ENCODE data around the gene TDRD10.

The TDRD10 gene

GRCh38 chr1:154571244-154571963 lies 69.4 kb downstream of the TDRD10 start:
- 96% methylated on average over 55 to 59 of the region's 59 CpGs for WGBS, 2 experiments (ENCODE audit: insufficient coverage in 2 of 2)
- H3K36me3 ChIP-seq (ENCODE audit: control insufficient read depth, insufficient read depth, low read length), result no peaks in the 10 kb centered on the region

GRCh38 chr1:154571964-154572288 lies 69.9 kb downstream of the TDRD10 start:
- no peak overlapping the region for H3K4me3 ChIP-seq (ENCODE audit: extremely low read depth, insufficient read depth, low read length, poor library complexity, severe bottlenecking)
- H3K27ac ChIP-seq (ENCODE audit: low read depth, low read length, severe bottlenecking), result no peak overlapping the region
- WGBS, 2 experiments (ENCODE audit: insufficient coverage in 2 of 2), result 97 to 98% methylated on average over 24 to 29 of the region's 29 CpGs
- peaks cover 7% of the 10 kb centered on the region for H3K4me1 ChIP-seq (ENCODE audit: control insufficient read depth, insufficient read depth, low read length, poor library complexity, severe bottlenecking)
- no peaks in the 10 kb centered on the region for H3K9me3 ChIP-seq (ENCODE audit: control insufficient read depth, low read length)
- no peaks in the 10 kb centered on the region for H3K36me3 ChIP-seq (ENCODE audit: control insufficient read depth, insufficient read depth, low read length)

More at GRCh38 chr1:154571244-154571963, 69.4 kb downstream of the TDRD10 start:
- Histone ChIP-seq H3K4me3 (ENCODE audit: extremely low read depth, insufficient read depth, low read length, poor library complexity, severe bottlenecking) (no peak overlapping the region), H3K9me3 (ENCODE audit: control insufficient read depth, low read length) (no peaks in the 10 kb centered on the region), H3K27ac (ENCODE audit: low read depth, low read length, severe bottlenecking) (no peak overlapping the region), H3K4me1 (ENCODE audit: control insufficient read depth, insufficient read depth, low read length, poor library complexity, severe bottlenecking) (peaks cover 7% of the 10 kb centered on the region)

GRCh38 chr1:154572468-154573167 lies 70.6 kb downstream of the TDRD10 start:
- 79 to 84% methylated on average over 4 to 6 of the region's 10 CpGs for WGBS, 2 experiments (ENCODE audit: insufficient coverage in 2 of 2)
- no peaks in the 10 kb centered on the region for H3K9me3 ChIP-seq (ENCODE audit: control insufficient read depth, low read length)
- H3K4me1 ChIP-seq (ENCODE audit: control insufficient read depth, insufficient read depth, low read length, poor library complexity, severe bottlenecking), result peaks cover 7% of the 10 kb centered on the region
- no peak overlapping the region for H3K27ac ChIP-seq (ENCODE audit: low read depth, low read length, severe bottlenecking)
- no peak overlapping the region for H3K4me3 ChIP-seq (ENCODE audit: extremely low read depth, insufficient read depth, low read length, poor library complexity, severe bottlenecking)
- H3K36me3 ChIP-seq (ENCODE audit: control insufficient read depth, insufficient read depth, low read length), result no peaks in the 10 kb centered on the region

GRCh38 chr1:154573168-154573510 lies 71.1 kb downstream of the TDRD10 start:
- H3K4me3 ChIP-seq (ENCODE audit: extremely low read depth, insufficient read depth, low read length, poor library complexity, severe bottlenecking), result no peak overlapping the region
- no peak overlapping the region for H3K27ac ChIP-seq (ENCODE audit: low read depth, low read length, severe bottlenecking)
- WGBS, 2 experiments (ENCODE audit: insufficient coverage in 2 of 2), result 88 to 94% methylated on average over 3 of the region's 3 CpGs
- H3K9me3 ChIP-seq (ENCODE audit: control insufficient read depth, low read length), result no peaks in the 10 kb centered on the region
- H3K4me1 ChIP-seq (ENCODE audit: control insufficient read depth, insufficient read depth, low read length, poor library complexity, severe bottlenecking), result peaks cover 7% of the 10 kb centered on the region
- peaks cover under 1% of the 10 kb centered on the region for H3K36me3 ChIP-seq (ENCODE audit: control insufficient read depth, insufficient read depth, low read length)

GRCh38 chr1:154574716-154575115 lies 72.7 kb downstream of the TDRD10 start:
- Histone ChIP-seq H3K9me3 (ENCODE audit: control insufficient read depth, low read length) (no peaks in the 10 kb centered on the region), H3K4me3 (ENCODE audit: extremely low read depth, insufficient read depth, low read length, poor library complexity, severe bottlenecking) (no peak overlapping the region), H3K27ac (ENCODE audit: low read depth, low read length, severe bottlenecking) (no peak overlapping the region), H3K4me1 (ENCODE audit: control insufficient read depth, insufficient read depth, low read length, poor library complexity, severe bottlenecking) (peaks cover 7% of the 10 kb centered on the region), H3K36me3 (ENCODE audit: control insufficient read depth, insufficient read depth, low read length) (peaks cover 16% of the 10 kb centered on the region)
- WGBS, 2 experiments (ENCODE audit: insufficient coverage in 2 of 2), result 51 to 54% methylated on average over 3 to 4 of the region's 7 CpGs

- Histone ChIP-seq H3K4me3 (ENCODE audit: extremely low read depth, insufficient read depth, low read length, poor library complexity, severe bottlenecking) (no peak overlapping the region), H3K9me3 (ENCODE audit: control insufficient read depth, low read length) (no peaks in the 10 kb centered on the region), H3K4me1 (ENCODE audit: control insufficient read depth, insufficient read depth, low read length, poor library complexity, severe bottlenecking) (peaks cover 7% of the 10 kb centered on the region), H3K27ac (ENCODE audit: low read depth, low read length, severe bottlenecking) (no peak overlapping the region), H3K36me3 (ENCODE audit: control insufficient read depth, insufficient read depth, low read length) (peaks cover 22% of the 10 kb centered on the region)
- WGBS, 2 experiments (ENCODE audit: insufficient coverage in 2 of 2), result 88 to 94% methylated on average over 7 to 10 of the region's 10 CpGs
Measured at GRCh38 chr1:154575147-154575927, 73.3 kb downstream of the TDRD10 start.

- peaks cover 7% of the 10 kb centered on the region for H3K4me1 ChIP-seq (ENCODE audit: control insufficient read depth, insufficient read depth, low read length, poor library complexity, severe bottlenecking)
- H3K9me3 ChIP-seq (ENCODE audit: control insufficient read depth, low read length), result no peaks in the 10 kb centered on the region
- 88 to 98% methylated on average over 5 of the region's 8 CpGs for WGBS, 2 experiments (ENCODE audit: insufficient coverage in 2 of 2)
- H3K27ac ChIP-seq (ENCODE audit: low read depth, low read length, severe bottlenecking), result no peak overlapping the region
- peaks cover 28% of the 10 kb centered on the region for H3K36me3 ChIP-seq (ENCODE audit: control insufficient read depth, insufficient read depth, low read length)
- no peak overlapping the region for H3K4me3 ChIP-seq (ENCODE audit: extremely low read depth, insufficient read depth, low read length, poor library complexity, severe bottlenecking)
Measured at GRCh38 chr1:154575951-154576566, 74.0 kb downstream of the TDRD10 start.

GRCh38 chr1:154577346-154578057 lies 75.5 kb downstream of the TDRD10 start:
- H3K4me3 ChIP-seq (ENCODE audit: extremely low read depth, insufficient read depth, low read length, poor library complexity, severe bottlenecking), result no peak overlapping the region
- H3K36me3 ChIP-seq (ENCODE audit: control insufficient read depth, insufficient read depth, low read length), result peaks cover 41% of the 10 kb centered on the region
- no peaks in the 10 kb centered on the region for H3K9me3 ChIP-seq (ENCODE audit: control insufficient read depth, low read length)
- peaks cover 7% of the 10 kb centered on the region for H3K4me1 ChIP-seq (ENCODE audit: control insufficient read depth, insufficient read depth, low read length, poor library complexity, severe bottlenecking)
- 91 to 95% methylated on average over 5 of the region's 7 CpGs for WGBS, 2 experiments (ENCODE audit: insufficient coverage in 2 of 2)
- H3K27ac ChIP-seq (ENCODE audit: low read depth, low read length, severe bottlenecking), result no peak overlapping the region

- Histone ChIP-seq H3K4me3 (ENCODE audit: extremely low read depth, insufficient read depth, low read length, poor library complexity, severe bottlenecking) (no peak overlapping the region), H3K36me3 (ENCODE audit: control insufficient read depth, insufficient read depth, low read length) (peaks cover 46% of the 10 kb centered on the region), H3K27ac (ENCODE audit: low read depth, low read length, severe bottlenecking) (no peak overlapping the region), H3K4me1 (ENCODE audit: control insufficient read depth, insufficient read depth, low read length, poor library complexity, severe bottlenecking) (peaks cover 7% of the 10 kb centered on the region), H3K9me3 (ENCODE audit: control insufficient read depth, low read length) (no peaks in the 10 kb centered on the region)
- WGBS, 2 experiments (ENCODE audit: insufficient coverage in 2 of 2), result 94 to 97% methylated on average over 6 of the region's 6 CpGs
Measured at GRCh38 chr1:154578058-154578418, 76.0 kb downstream of the TDRD10 start.

GRCh38 chr1:154579374-154579773 lies 77.4 kb downstream of the TDRD10 start:
- Histone ChIP-seq H3K4me1 (ENCODE audit: control insufficient read depth, insufficient read depth, low read length, poor library complexity, severe bottlenecking) (peaks cover 7% of the 10 kb centered on the region), H3K36me3 (ENCODE audit: control insufficient read depth, insufficient read depth, low read length) (peaks cover 60% of the 10 kb centered on the region), H3K9me3 (ENCODE audit: control insufficient read depth, low read length) (no peaks in the 10 kb centered on the region), H3K4me3 (ENCODE audit: extremely low read depth, insufficient read depth, low read length, poor library complexity, severe bottlenecking) (no peak overlapping the region), H3K27ac (ENCODE audit: low read depth, low read length, severe bottlenecking) (no peak overlapping the region)
- 91 to 99% methylated on average over 7 of the region's 8 CpGs for WGBS, 2 experiments (ENCODE audit: insufficient coverage in 2 of 2)

All from mesodermal cell (in vitro differentiated cells).